CD4-positive, alpha-beta T cell treated with Interleukin-17A for 1 hour (primary cell): ENCODE measurements around the gene C5orf24.
"Not testable (repeated sequence)": the region's sequence is repeated elsewhere in the genome, so short reads cannot be mapped to it uniquely, and the experiment has no call there.

Source experiments
- DNase-seq: peaks from one replicate; pipeline ENCODE4 v3.0.0-alpha.2; 2020

C5orf24 gene

DNA sequence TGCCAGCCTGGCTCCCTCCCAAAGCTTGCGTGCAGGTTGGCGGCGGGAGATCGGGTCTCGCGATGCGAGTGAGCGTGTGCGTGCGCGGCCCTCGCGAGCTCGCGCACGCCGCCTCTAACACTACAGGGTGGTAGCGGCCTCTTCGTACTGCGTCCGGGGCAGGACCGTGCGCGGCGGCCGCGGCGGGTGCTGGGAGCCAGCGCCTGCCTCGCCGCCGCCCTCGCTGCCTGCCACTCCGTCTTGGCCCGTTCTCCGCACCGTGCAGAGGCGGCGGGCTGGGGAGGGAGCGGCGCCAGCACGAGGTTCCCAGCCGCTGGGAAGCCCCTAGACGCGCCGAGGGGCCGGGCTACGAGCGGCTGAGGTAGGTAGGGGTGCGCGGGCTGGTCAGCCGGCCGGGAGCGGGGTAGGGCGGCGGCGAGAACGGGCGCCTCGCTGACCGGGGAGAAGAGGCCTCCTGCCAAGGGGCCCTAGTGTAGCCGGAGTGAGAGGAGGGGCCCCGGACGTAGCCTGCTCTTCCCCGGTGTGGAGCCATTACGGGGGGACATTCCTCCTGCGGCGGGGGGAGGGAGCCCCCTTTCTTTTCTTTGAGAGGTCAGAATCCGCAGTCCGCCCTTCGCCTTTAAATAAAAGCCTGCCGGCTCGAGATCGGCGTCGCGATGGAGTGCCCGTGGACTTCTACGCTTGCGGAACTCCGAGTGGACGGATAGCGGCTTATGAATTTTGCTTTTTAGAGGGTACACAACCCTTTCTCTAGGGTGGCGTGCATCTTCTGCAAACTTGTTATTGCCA lies at the start of gene C5orf24:
C5orf24 (plus strand) TSS at position 117 of the 789 bp plus-strand sequence. CDS start 8,933 bp downstream, outside the sequence.
- DNase-seq = peak; percentile 93

- DNase-seq = no peak
Measured at GRCh38 chr5:134798468-134798867, 47.3 kb upstream of the C5orf24 start.

DNA sequence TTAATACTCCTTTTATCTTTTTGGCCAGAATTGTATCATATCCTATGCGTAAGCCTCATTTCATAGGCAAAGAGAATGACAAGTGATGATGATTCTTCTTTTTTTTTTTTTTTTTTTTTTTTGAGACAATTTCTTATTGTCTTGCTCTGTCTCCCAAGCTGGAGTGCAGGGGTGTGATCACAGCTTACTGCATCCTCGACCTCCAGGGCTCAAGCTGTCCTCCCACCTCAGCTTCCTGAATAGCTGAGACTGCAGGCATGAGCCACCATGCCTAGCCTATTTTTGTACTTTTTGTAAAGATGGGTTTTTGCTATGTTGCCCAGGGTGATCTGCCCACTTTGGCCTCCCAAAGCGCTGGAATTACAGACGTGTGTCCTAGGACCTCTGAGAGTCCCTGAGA lies 41.9 kb upstream of the C5orf24 start:
- no peak for DNase-seq

- peak; percentile 21 for DNase-seq
Measured at GRCh38 chr5:134813407-134813806, 32.4 kb upstream of the C5orf24 start.

GRCh38 chr5:134813827-134814226 lies 31.9 kb upstream of the C5orf24 start:
- no peak for DNase-seq

- DNase-seq = no peak
Measured at GRCh38 chr5:134817006-134817405, 28.8 kb upstream of the C5orf24 start.

- DNase-seq = no peak
Measured at GRCh38 chr5:134818776-134819175, 27.0 kb upstream of the C5orf24 start.

DNA sequence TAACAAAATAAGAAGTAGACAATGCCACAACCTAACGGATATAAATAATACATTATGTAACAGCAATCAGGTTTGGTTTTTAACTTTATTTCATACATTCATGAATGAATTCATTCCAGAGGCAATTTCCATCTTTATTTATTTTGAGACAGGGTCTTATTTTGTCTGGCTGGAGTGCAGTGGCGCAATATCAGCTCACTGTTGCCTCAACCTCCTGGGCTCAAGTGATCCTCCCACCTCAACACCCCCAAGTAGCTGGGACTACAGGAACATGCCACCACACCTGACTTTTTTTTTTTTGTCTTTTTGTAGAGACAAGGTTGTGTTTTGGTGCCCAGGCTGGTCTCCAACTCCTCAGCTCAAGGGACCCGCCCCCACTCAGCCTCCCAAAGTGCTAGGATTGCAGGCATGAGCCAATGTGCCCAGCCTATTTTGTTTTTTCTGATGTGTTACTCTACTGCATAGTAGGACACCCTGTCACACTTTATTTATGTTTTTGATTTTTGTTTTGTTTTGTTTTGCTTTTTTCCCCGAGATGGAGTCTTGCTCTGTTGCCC lies 26.3 kb upstream of the C5orf24 start:
- no peak for DNase-seq

GRCh38 chr5:134821841-134822240 lies 23.9 kb upstream of the C5orf24 start:
- DNase-seq = no peak

GRCh38 chr5:134824681-134825080 lies 21.1 kb upstream of the C5orf24 start:
- no peak for DNase-seq

DNA sequence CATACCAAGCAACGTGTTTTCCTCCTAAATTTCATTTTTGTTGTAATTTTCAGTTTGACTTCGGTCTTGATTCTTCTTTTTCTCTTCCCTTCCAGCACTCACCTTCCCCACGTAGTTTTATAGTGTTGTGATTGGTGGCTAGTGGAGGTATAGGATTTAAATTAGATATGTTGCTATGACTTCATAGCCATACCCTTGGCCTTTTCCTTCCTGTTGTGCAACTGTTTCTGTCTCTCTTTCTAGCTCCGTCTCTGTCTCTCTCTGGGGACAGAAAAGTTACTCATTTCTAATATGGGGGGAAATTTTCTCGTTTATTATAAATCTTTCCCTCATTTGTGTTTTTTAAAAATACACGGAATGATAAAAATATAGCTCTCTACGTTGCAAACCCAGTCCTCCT lies 20.6 kb upstream of the C5orf24 start:
- no peak for DNase-seq

DNA sequence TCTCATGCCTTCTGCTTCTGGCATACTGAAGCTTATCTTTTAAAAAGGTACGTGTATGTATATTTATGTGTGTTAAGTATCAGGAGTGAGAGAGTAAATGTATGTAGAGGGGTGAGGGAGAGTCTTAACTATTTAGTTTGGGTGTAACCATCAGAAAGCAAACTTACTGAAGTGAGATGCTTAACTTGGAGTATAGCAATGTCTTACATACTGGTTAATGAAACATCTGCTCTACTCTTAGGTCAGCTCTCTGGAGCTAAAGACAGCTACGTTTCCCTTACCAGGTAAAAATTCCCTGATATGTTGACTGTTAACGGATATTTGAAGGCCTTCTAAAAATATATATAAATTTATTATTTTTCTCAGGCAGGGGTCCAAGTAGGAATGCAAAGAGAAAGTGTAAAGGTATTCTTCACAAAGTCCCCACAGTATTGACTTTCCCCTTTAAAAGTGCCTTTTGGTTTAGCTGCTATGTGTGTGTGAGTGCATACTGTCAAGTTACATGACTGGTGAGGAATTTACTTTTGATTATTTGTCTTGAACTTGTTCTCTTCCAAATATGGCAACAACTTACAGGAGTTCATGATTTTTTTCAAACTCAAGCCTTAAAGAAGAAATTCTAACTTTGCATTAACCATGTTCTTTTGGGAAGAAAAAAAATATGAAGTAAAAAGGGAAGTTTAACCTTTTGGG lies 12.3 kb upstream of the C5orf24 start:
- no peak for DNase-seq

GRCh38 chr5:134835623-134836022 lies 10.1 kb upstream of the C5orf24 start:
- DNase-seq = no peak

GRCh38 chr5:134837530-134838181 lies 8.1 kb upstream of the C5orf24 start:
- no peak for DNase-seq

DNA sequence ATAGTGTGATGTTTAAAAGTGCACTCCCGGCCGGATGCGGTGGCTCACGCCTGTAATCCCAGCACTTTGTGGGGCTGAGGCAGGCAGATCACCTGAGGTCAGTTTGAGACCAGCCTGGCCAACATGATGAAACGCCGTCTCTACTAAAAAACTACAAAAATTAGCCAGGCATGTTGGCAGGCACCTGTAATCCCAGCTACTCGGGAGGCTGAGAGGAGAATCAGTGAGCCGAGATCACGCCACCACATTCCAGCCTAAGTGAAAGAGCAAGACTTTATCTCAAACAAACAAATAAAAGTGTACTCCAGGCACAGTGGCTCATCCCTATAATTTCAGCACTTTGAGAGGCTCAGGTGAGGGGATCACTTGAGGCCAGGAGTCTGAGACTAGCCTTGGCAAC lies 7.4 kb upstream of the C5orf24 start:
- not testable (repeated sequence) for DNase-seq

GRCh38 chr5:134840811-134841210 lies 5.0 kb upstream of the C5orf24 start:
- DNase-seq = no peak

DNA sequence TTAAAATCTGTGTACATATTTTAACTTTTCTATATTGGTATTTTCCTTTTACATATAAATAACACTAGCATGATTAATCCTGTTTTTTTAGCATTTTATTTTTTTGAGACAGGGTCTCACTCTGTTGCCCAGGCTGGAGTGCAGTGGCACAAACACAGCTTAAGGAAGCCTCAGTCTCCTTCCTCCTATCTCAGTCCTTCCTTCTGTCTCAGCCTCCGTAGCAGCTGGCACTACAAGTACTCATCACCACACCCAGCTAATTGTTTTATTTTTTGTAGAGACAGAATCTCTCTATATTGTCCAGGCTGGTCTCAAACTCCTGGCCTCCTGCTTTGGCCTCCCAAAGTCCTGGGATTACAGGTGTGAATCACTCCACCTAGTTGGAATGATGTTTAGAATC lies 1.5 kb upstream of the C5orf24 start:
- DNase-seq = no peak

DNA sequence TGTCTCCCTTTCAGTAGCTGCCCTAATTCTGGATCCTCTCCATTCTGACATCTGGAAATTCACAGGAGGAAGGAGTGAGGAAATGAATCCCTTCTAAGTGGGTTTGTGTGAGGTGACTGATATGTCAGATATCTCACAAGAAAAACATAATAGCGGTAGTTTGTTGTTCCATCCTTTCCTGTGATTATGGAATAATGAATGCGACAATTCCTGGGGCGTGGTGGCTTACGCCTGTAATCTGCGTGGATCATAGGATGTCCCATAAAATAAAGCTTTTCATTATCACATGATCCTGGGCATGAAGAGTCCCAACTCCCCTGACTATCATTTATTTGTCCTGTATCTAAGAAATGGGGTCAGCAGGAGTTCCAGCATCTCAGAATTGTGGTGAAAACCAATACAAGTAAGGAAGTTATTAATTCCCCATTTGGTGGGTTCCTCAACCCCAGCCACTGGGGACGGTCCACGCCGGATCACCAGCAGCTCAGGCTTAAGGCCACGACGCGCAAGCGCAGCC lies 375 bp upstream of the C5orf24 start:
- no peak for DNase-seq

DNA sequence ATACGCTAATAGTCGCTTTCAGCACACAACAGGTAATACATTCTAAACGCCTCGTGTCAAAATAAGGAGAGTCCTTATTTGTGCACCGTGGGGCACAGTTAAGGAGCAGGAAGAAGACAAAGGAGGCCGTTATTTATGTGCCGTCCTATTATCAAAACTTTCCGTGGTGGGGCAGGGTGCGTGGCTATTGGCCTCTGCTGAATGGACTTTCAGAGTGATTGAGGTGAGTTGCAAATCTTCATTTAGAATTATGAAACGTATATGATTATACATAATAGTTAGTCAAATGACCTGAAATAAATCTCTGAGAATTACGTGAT lies 833 bp downstream of the C5orf24 start:
- peak; percentile 31 for DNase-seq

GRCh38 chr5:134849434-134849933 lies 3.7 kb downstream of the C5orf24 start:
- DNase-seq = not testable (repeated sequence)

GRCh38 chr5:134851307-134851923 lies 5.6 kb downstream of the C5orf24 start:
- peak; percentile 20 for DNase-seq

DNA sequence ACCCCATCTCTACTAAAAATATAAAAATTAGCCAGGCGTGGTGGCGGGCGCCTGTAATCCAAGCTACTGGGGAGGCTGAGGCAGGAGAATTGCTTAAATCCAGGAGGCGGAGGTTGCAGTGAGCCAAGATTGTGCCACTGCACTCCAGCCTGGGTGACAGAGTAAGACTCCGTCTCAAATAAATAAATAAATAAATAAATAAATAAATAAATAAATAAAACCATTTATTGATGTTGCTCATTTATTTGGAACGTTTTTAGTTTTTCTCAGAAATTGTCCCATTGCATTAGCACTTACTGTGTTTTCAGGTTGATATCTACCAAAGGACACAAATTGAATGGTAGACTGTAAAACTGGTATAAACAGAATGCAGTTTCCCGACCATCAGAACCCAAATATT lies 10.7 kb downstream of the C5orf24 start:
- DNase-seq = not testable (repeated sequence)

DNA sequence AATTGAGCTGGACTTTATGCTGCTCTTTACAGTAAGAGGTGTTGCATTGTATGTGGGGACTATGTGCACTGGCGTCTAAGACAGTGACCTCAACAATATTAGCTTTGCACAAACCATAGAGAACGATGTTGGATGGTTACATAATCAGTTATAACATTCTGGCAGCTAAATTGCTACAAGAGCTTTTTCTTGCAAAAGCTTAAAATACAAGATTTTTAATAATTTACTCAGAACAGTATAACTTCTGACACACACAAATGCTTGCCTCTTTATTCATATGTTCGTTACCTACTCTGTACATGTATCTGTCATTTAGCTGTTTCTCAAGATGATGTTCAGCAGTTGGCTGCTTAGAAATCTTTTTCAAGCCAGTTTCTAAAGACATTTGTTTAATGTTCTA lies 11.6 kb downstream of the C5orf24 start:
- DNase-seq = no peak
